HepG2 (cell line): ENCODE measurements around the gene TMTC4. TPM values are rescaled to one million over a fixed set of nuclear protein-coding genes. Genes with fewer than 3 reads are reported as not detected.

ENCODE experiments used
- ATF1 ChIP-seq: IDR thresholded peaks from 2 replicates; pipeline ENCODE4 v1.6.1; 2016; ENCODE audit warnings: mild to moderate bottlenecking, control low read depth
- ELF3 ChIP-seq: IDR thresholded peaks from 2 replicates; pipeline ENCODE4 v1.6.1; 2016; ENCODE audit warnings: missing genetic modification reagents, missing compliant biosample characterization
- FOXK2 ChIP-seq: fragments of 450-650 bp; IDR thresholded peaks from 2 replicates; pipeline ENCODE4 v1.6.1; 2016
- GLI4 ChIP-seq: sonication (generic); formaldehyde crosslinking; IDR thresholded peaks from 2 replicates; pipeline ENCODE4 v1.5.1; 2020; ENCODE audit warnings: missing genetic modification reagents, mild to moderate bottlenecking, moderate library complexity, borderline replicate concordance
- KLF12 ChIP-seq: sonication (generic); formaldehyde crosslinking; IDR thresholded peaks from 2 replicates; pipeline ENCODE4 v1.4.0; 2020; ENCODE audit warnings: missing genetic modification reagents, borderline replicate concordance
- PHF5A ChIP-seq: IDR thresholded peaks from one replicate; pipeline ENCODE4 v1.6.1; 2018; ENCODE audit warnings: low read depth, missing genetic modification reagents; ENCODE audit not compliant: unreplicated experiment
- RAD21 ChIP-seq: fragments of 450-650 bp; formaldehyde crosslinking; IDR thresholded peaks from 2 replicates; pipeline ENCODE4 v1.5.0; 2020; ENCODE audit warnings: mild to moderate bottlenecking
- SNAPC2 ChIP-seq: sonication (generic); formaldehyde crosslinking; IDR thresholded peaks from 2 replicates; pipeline ENCODE4 v1.8.1; 2022; ENCODE audit warnings: mild to moderate bottlenecking, missing genetic modification reagents
- SP5 ChIP-seq: IDR thresholded peaks from 2 replicates; pipeline ENCODE4 v1.6.1; 2016; ENCODE audit warnings: low read depth, borderline replicate concordance
- TMF1 ChIP-seq: sonication (generic); formaldehyde crosslinking; IDR thresholded peaks from 2 replicates; pipeline ENCODE4 v1.8.1; 2022; ENCODE audit warnings: low read depth, missing genetic modification reagents
- ZNF234 ChIP-seq: sonication (generic); formaldehyde crosslinking; conservative IDR thresholded peaks from 2 replicates; pipeline ENCODE4 v1.5.1; 2020; ENCODE audit warnings: mild to moderate bottlenecking, missing genetic modification reagents
- ZNF430 ChIP-seq: sonication (generic); formaldehyde crosslinking; IDR thresholded peaks from 2 replicates; pipeline ENCODE4 v1.9.0; 2021; ENCODE audit warnings: mild to moderate bottlenecking, missing genetic modification reagents
- ZNF432 ChIP-seq: sonication (generic); formaldehyde crosslinking; IDR thresholded peaks from 2 replicates; pipeline ENCODE4 v1.5.0; 2020; ENCODE audit warnings: missing genetic modification reagents, mild to moderate bottlenecking, borderline replicate concordance
- ZNF510 ChIP-seq: sonication (generic); formaldehyde crosslinking; IDR thresholded peaks from 2 replicates; pipeline ENCODE4 v1.4.0; 2020; ENCODE audit warnings: low read depth, mild to moderate bottlenecking, missing genetic modification reagents
- ZNF788 ChIP-seq: sonication (generic); formaldehyde crosslinking; IDR thresholded peaks from 2 replicates; pipeline ENCODE4 v1.5.0; 2020; ENCODE audit warnings: mild to moderate bottlenecking, missing genetic modification reagents, borderline replicate concordance
- polyA plus RNA-seq, 8 experiments: library from polyadenylated mRNA; depleted of rRNA in 3 of 8; stranded (reverse) in 7 of 8; unstranded in 1 of 8; fragments of >200 nt; fragmentation: Illumina TruSeq in 4 of 8; extraction: Trizol in 4 of 8; gene quantifications; 2 replicates each; pipeline versions ENCODE4 v1.2.1 to v1.2.3, GENCODE V29; 2011 to 2016; ENCODE audit warnings: low read depth in 4 of 8, missing spikeins in 1 of 8, mixed read lengths in 1 of 8; ENCODE audit not compliant: insufficient read depth in 1 of 8
- total RNA-seq, 5 experiments: library from RNA; depleted of rRNA; stranded (reverse); fragments of >200 nt; fragmentation: Illumina TruSeq; extraction: Trizol; gene quantifications; 2 replicates each; pipeline ENCODE4 v1.2.3, GENCODE V29; 2016; ENCODE audit warnings: low read depth in 1 of 5
- TF ChIP-seq, protein P1 (sequence below): sonication (generic); formaldehyde crosslinking; IDR thresholded peaks from 2 replicates; pipeline ENCODE4 v1.5.0; 2020; ENCODE audit warnings: mild to moderate bottlenecking, missing genetic modification reagents
- TF ChIP-seq, protein P2 (sequence below): sonication (generic); formaldehyde crosslinking; IDR thresholded peaks from one replicate; pipeline ENCODE4 v1.5.1; 2020; ENCODE audit warnings: mild to moderate bottlenecking, missing genetic modification reagents; ENCODE audit errors: not compliant biosample characterization
- TF ChIP-seq, protein P3 (sequence below): sonication (generic); formaldehyde crosslinking; IDR thresholded peaks from 2 replicates; pipeline ENCODE4 v1.5.0; 2020; ENCODE audit warnings: mild to moderate bottlenecking, missing genetic modification reagents

TMTC4 gene
- total and polyA plus RNA-seq, 2 of the 13 experiments (the other 11 are each of a cell fraction or from before 2014, with no cell fraction given), result 16.0 to 22.6 TPM

DNA sequence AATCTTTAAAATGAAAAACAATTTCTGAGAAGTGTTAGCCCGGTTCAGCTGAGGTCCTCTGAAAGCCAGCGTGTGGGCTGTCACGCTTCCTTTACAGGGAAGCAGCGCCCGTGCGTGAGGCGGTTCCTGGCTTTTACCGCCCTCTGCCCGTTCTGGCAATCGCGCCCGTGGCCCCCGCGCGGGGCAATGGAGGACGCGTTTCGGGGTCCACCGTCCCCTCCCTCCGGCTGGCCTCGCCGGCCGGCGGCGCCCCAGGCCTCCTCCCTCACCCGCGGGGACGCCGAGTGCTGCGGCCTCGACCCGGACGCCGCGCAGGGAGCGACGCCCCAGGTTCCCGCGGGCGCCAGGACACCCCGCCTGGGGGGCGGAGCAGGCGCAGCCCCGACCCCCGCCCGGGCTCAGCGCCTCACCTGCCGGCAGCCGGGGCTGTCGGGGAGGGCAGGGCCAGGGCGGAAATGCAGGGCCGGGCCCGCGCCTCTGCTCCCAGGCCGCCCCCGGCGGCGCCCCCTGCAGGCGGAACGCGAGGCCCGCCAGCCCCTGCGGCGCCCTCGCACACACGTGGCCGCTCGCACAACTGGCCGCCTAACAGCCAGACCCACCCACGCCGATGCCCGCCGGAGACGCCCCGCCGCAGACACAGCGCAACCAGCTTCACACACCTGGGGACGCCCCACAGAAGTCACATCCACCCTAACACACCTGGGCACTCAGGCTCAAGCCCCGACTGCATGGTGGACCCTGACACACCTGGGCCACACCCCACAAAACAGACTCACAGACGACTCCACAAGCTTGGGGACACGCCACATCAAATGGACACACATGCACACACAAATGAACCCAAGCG is 86.0 kb downstream of the TMTC4 start, which contains the start of gene GGACT (continued):
- TF ChIP-seq RAD21 (CRISPR knock-in tag) (peak; percentile 86), ZNF788 (CRISPR knock-in tag) (peak; percentile 81; the same call in 1 of the 2 replicates), ZNF234 (peak; percentile 68; the same call in 1 of the 2 replicates), GLI4 (CRISPR knock-in tag) (0 out of 2 replicates have a peak, but pooled peaks have one; percentile 25), SP5 (no peak; the same call in 1 of the 2 replicates), TMF1 (peak; percentile 88; the same call in 1 of the 2 replicates), ZNF432 (CRISPR knock-in tag) (no peak), PHF5A (CRISPR knock-in tag) (no peak), ZNF430 (CRISPR knock-in tag) (0 out of 2 replicates have a peak, but pooled peaks have one; percentile 57), ZNF510 (CRISPR knock-in tag) (no peak), ELF3 (peak; percentile 69; the same call in 1 of the 2 replicates), ATF1 (CRISPR knock-in tag) (no peak), SNAPC2 (CRISPR knock-in tag) (no peak), FOXK2 (no peak), KLF12 (CRISPR knock-in tag) (peak; percentile 58; the same call in 1 of the 2 replicates)
- TF ChIP-seq, protein P1, sequence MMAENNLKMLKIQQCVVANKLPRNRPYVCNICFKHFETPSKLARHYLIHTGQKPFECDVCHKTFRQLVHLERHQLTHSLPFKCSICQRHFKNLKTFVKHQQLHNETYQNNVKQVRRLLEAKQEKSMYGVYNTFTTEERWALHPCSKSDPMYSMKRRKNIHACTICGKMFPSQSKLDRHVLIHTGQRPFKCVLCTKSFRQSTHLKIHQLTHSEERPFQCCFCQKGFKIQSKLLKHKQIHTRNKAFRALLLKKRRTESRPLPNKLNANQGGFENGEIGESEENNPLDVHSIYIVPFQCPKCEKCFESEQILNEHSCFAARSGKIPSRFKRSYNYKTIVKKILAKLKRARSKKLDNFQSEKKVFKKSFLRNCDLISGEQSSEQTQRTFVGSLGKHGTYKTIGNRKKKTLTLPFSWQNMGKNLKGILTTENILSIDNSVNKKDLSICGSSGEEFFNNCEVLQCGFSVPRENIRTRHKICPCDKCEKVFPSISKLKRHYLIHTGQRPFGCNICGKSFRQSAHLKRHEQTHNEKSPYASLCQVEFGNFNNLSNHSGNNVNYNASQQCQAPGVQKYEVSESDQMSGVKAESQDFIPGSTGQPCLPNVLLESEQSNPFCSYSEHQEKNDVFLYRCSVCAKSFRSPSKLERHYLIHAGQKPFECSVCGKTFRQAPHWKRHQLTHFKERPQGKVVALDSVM (CRISPR knock-in tag), result peak; percentile 46; the same call in 1 of the 2 replicates
- TF ChIP-seq, protein P2, sequence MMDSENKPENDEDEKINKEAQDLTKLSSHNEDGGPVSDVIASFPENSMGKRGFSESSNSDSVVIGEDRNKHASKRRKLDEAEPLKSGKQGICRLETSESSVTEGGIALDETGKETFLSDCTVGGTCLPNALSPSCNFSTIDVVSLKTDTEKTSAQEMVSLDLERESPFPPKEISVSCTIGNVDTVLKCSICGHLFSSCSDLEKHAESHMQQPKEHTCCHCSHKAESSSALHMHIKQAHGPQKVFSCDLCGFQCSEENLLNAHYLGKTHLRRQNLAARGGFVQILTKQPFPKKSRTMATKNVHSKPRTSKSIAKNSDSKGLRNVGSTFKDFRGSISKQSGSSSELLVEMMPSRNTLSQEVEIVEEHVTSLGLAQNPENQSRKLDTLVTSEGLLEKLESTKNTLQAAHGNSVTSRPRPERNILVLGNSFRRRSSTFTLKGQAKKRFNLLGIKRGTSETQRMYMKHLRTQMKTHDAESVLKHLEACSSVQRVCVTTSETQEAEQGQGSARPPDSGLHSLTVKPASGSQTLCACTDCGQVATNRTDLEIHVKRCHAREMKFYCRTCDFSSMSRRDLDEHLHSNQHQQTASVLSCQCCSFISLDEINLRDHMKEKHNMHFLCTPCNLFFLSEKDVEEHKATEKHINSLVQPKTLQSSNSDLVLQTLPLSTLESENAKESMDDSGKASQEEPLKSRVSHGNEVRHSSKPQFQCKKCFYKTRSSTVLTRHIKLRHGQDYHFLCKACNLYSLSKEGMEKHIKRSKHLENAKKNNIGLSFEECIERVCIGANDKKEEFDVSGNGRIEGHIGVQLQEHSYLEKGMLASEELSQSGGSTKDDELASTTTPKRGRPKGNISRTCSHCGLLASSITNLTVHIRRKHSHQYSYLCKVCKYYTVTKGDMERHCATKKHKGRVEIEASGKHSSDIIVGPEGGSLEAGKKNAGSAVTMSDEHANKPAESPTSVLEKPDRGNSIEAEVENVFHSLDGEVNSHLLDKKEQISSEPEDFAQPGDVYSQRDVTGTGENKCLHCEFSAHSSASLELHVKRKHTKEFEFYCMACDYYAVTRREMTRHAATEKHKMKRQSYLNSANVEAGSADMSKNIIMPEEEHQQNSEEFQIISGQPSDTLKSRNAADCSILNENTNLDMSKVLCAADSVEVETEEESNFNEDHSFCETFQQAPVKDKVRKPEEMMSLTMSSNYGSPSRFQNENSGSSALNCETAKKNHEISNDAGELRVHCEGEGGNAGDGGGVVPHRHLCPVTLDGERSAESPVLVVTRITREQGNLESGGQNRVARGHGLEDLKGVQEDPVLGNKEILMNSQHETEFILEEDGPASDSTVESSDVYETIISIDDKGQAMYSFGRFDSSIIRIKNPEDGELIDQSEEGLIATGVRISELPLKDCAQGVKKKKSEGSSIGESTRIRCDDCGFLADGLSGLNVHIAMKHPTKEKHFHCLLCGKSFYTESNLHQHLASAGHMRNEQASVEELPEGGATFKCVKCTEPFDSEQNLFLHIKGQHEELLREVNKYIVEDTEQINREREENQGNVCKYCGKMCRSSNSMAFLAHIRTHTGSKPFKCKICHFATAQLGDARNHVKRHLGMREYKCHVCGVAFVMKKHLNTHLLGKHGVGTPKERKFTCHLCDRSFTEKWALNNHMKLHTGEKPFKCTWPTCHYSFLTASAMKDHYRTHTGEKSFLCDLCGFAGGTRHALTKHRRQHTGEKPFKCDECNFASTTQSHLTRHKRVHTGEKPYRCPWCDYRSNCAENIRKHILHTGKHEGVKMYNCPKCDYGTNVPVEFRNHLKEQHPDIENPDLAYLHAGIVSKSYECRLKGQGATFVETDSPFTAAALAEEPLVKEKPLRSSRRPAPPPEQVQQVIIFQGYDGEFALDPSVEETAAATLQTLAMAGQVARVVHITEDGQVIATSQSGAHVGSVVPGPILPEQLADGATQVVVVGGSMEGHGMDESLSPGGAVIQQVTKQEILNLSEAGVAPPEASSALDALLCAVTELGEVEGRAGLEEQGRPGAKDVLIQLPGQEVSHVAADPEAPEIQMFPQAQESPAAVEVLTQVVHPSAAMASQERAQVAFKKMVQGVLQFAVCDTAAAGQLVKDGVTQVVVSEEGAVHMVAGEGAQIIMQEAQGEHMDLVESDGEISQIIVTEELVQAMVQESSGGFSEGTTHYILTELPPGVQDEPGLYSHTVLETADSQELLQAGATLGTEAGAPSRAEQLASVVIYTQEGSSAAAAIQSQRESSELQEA (CRISPR knock-in tag), result no peak
- TF ChIP-seq, protein P3, sequence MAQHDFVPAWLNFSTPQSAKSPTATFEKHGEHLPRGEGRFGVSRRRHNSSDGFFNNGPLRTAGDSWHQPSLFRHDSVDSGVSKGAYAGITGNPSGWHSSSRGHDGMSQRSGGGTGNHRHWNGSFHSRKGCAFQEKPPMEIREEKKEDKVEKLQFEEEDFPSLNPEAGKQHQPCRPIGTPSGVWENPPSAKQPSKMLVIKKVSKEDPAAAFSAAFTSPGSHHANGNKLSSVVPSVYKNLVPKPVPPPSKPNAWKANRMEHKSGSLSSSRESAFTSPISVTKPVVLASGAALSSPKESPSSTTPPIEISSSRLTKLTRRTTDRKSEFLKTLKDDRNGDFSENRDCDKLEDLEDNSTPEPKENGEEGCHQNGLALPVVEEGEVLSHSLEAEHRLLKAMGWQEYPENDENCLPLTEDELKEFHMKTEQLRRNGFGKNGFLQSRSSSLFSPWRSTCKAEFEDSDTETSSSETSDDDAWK, result no peak
